ENCODE results near the gene ANGPTL4. TPM values are rescaled to one million over a fixed set of nuclear protein-coding genes. Genes with fewer than 3 reads are reported as not detected.

Gene ANGPTL4
- total and polyA plus RNA-seq, 9 of the 15 experiments (the other 6 are each of a cell fraction or from before 2014, with no cell fraction given), result 0.05 to 0.77 (median 0.22) TPM; not detected in 4

DNA sequence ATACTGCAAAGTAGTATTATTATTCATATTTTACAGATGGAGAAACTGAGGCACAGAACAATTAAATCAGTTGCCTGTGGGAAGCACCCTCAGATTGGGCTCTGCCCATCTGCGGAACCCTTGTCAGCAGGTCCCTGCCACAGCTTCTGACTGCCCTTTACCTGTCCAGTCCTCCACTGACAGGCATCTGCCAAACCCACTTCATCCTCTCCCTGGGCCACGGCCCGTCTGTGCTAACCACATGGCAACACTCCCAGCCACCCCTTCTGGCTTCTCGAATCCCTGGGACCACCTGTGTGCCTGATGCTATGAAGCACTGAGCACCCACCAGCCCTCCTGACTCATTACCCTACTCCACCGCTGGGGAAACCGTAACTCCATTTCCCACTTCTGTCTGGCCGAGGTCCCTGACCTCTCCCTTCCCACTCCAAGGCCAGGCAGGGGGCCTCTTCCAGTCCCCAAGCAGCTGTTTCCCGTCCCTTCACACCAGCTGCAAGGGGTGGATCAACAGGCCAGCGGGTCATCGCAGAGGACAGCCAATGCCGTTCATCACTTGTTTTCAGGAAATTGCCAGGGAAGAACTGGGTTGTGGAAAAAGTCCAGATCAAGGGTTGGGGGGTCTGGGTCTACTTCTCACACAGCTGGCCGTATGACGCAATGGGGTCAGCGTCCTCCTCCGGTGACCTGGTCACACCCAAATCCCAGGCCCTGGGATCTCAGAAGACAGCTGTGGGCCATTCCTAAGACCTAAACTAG, 23.4 kb upstream of the ANGPTL4 start (continued):
- TF ChIP-seq ZNF717 (CRISPR knock-in tag; IDR thresholded peaks at IDR 0.05), result no peak
- no peak for TF ChIP-seq ETS2 (tag; IDR thresholded peaks at IDR 0.05; ENCODE audit: borderline replicate concordance, poor library complexity, severe bottlenecking)
- no peak for TF ChIP-seq ZNF707 (CRISPR knock-in tag; conservative IDR thresholded peaks at IDR 0.05)
- no peak for TF ChIP-seq PHF21A (IDR thresholded peaks at IDR 0.05; ENCODE audit: borderline replicate concordance, low read depth)
- no peak for TF ChIP-seq KHSRP (IDR thresholded peaks at IDR 0.05)
- no peak for TF ChIP-seq C11orf30 (IDR thresholded peaks at IDR 0.05; ENCODE audit: low read depth)
- TF ChIP-seq, protein P1, sequence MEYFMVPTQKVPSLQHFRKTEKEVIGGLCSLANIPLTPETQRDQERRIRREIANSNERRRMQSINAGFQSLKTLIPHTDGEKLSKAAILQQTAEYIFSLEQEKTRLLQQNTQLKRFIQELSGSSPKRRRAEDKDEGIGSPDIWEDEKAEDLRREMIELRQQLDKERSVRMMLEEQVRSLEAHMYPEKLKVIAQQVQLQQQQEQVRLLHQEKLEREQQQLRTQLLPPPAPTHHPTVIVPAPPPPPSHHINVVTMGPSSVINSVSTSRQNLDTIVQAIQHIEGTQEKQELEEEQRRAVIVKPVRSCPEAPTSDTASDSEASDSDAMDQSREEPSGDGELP (CRISPR knock-in tag; IDR thresholded peaks at IDR 0.05; ENCODE audit: borderline replicate concordance), result peak; percentile 80
- no peak for TF ChIP-seq ZZZ3 (IDR thresholded peaks at IDR 0.05)
- TF ChIP-seq, protein P2, sequence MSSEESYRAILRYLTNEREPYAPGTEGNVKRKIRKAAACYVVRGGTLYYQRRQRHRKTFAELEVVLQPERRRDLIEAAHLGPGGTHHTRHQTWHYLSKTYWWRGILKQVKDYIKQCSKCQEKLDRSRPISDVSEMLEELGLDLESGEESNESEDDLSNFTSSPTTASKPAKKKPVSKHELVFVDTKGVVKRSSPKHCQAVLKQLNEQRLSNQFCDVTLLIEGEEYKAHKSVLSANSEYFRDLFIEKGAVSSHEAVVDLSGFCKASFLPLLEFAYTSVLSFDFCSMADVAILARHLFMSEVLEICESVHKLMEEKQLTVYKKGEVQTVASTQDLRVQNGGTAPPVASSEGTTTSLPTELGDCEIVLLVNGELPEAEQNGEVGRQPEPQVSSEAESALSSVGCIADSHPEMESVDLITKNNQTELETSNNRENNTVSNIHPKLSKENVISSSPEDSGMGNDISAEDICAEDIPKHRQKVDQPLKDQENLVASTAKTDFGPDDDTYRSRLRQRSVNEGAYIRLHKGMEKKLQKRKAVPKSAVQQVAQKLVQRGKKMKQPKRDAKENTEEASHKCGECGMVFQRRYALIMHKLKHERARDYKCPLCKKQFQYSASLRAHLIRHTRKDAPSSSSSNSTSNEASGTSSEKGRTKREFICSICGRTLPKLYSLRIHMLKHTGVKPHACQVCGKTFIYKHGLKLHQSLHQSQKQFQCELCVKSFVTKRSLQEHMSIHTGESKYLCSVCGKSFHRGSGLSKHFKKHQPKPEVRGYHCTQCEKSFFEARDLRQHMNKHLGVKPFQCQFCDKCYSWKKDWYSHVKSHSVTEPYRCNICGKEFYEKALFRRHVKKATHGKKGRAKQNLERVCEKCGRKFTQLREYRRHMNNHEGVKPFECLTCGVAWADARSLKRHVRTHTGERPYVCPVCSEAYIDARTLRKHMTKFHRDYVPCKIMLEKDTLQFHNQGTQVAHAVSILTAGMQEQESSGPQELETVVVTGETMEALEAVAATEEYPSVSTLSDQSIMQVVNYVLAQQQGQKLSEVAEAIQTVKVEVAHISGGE (CRISPR knock-in tag; IDR thresholded peaks at IDR 0.05), result no peak
- TF ChIP-seq, protein P3, sequence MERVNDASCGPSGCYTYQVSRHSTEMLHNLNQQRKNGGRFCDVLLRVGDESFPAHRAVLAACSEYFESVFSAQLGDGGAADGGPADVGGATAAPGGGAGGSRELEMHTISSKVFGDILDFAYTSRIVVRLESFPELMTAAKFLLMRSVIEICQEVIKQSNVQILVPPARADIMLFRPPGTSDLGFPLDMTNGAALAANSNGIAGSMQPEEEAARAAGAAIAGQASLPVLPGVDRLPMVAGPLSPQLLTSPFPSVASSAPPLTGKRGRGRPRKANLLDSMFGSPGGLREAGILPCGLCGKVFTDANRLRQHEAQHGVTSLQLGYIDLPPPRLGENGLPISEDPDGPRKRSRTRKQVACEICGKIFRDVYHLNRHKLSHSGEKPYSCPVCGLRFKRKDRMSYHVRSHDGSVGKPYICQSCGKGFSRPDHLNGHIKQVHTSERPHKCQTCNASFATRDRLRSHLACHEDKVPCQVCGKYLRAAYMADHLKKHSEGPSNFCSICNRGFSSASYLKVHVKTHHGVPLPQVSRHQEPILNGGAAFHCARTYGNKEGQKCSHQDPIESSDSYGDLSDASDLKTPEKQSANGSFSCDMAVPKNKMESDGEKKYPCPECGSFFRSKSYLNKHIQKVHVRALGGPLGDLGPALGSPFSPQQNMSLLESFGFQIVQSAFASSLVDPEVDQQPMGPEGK (CRISPR knock-in tag; IDR thresholded peaks at IDR 0.05; ENCODE audit: borderline replicate concordance), result no peak
- no peak for TF ChIP-seq ZNF586 (CRISPR knock-in tag; conservative IDR thresholded peaks at IDR 0.05)
- no peak for TF ChIP-seq ETV6 (IDR thresholded peaks at IDR 0.05; ENCODE audit: borderline replicate concordance in 1 of 2, low read depth in 2 of 2, low read length in 1 of 2)
- TF ChIP-seq ETV6 (CRISPR knock-in tag; IDR thresholded peaks at IDR 0.05; ENCODE audit: borderline replicate concordance), result no peak
- TF ChIP-seq BMI1 (IDR thresholded peaks at IDR 0.05; ENCODE audit: low read length), result no peak
- TF ChIP-seq, protein P4, sequence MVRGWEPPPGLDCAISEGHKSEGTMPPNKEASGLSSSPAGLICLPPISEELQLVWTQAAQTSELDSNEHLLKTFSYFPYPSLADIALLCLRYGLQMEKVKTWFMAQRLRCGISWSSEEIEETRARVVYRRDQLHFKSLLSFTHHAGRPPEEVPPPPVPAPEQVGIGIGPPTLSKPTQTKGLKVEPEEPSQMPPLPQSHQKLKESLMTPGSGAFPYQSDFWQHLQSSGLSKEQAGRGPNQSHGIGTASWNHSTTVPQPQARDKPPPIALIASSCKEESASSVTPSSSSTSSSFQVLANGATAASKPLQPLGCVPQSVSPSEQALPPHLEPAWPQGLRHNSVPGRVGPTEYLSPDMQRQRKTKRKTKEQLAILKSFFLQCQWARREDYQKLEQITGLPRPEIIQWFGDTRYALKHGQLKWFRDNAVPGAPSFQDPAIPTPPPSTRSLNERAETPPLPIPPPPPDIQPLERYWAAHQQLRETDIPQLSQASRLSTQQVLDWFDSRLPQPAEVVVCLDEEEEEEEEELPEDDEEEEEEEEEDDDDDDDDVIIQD (CRISPR knock-in tag; IDR thresholded peaks at IDR 0.05), result no peak
- no peak for TF ChIP-seq NBN (IDR thresholded peaks at IDR 0.05; ENCODE audit: low read depth)
- no peak for TF ChIP-seq TCF3 (CRISPR knock-in tag; IDR thresholded peaks at IDR 0.05)
- TF ChIP-seq ZNF696 (CRISPR knock-in tag; conservative IDR thresholded peaks at IDR 0.05), result no peak
- no peak for TF ChIP-seq ZFPM2 (CRISPR knock-in tag; IDR thresholded peaks at IDR 0.05)
